Umbilical cord (tissue), 2 donors: Measurements from ENCODE around the gene GPC2. TPM values are rescaled to one million over a fixed set of nuclear protein-coding genes. Genes with fewer than 3 reads are reported as not detected.
"Not testable (repeated sequence)": the region's sequence is repeated elsewhere in the genome, so short reads cannot be mapped to it uniquely, and the experiment has no call there.

ENCODE experiments used
- DNase-seq: peaks from one replicate; pipeline ENCODE4 v3.0.0-alpha.2; 2015; ENCODE audit warnings: low spot score
- total RNA-seq: library from RNA; depleted of rRNA; stranded (reverse); fragments of >200 nt; gene quantifications from one replicate; pipeline ENCODE4 v1.2.3, GENCODE V29; 2014; ENCODE audit warnings: low replicate concordance; ENCODE audit not compliant: insufficient read depth

The GPC2 gene
- total RNA-seq, 1 donor from 2014 or later, result 0.72 TPM

DNA sequence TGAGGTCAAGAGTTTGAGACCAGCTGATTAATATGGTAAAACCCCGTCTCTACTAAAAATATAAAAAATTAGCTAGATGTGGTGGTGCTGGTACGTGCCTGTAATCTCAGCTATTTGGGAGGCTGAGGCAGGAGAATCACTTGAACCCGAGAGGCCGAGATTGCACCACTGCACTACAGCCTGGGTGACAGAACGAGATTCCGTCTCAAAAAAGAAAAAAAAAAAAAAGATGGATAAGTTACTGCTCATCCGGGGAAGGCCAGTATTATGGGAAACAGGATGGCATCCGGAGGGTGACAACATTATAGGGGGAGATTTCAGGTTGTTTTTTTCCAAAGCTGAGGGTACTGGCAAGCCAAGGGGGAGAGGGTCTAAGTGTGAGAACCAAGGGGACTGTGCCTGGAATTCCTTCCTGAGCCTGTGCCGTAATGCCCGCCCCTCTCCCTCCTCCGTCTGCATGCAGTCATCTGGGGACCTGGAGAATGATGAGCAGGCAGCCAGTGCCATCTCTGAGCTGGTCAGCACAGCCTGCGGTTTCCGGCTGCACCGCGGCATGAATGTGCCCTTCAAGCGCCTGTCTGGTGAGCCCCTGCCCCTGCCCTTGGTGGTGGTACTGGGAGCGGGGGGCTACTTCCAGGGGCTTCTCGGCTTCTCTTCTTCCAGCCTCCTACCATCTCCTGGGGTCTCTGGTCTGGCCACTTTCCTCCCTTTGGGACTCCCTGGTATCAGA, 24.1 kb downstream of the GPC2 start:
- DNase-seq, result no peak

DNA sequence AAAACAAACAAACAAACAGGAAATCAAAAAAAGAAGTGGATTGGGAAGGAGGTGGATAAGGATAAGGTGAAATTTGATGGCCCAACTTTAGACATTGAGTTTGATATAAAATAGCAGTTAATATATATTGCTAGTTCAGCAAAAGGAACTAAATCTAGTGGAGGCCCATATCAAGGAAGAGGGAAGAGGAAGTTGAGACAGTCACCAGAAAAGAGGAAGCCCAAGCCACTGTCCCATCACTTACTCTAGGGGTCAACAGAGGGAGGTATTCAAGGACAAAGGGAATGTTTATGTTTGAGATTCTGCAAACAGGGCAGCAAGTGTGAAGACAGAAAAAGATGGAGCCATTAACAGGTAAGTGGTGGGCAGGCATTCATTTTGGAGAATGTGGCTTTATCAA, 24.8 kb downstream of the GPC2 start:
- DNase-seq, result no peak

DNA sequence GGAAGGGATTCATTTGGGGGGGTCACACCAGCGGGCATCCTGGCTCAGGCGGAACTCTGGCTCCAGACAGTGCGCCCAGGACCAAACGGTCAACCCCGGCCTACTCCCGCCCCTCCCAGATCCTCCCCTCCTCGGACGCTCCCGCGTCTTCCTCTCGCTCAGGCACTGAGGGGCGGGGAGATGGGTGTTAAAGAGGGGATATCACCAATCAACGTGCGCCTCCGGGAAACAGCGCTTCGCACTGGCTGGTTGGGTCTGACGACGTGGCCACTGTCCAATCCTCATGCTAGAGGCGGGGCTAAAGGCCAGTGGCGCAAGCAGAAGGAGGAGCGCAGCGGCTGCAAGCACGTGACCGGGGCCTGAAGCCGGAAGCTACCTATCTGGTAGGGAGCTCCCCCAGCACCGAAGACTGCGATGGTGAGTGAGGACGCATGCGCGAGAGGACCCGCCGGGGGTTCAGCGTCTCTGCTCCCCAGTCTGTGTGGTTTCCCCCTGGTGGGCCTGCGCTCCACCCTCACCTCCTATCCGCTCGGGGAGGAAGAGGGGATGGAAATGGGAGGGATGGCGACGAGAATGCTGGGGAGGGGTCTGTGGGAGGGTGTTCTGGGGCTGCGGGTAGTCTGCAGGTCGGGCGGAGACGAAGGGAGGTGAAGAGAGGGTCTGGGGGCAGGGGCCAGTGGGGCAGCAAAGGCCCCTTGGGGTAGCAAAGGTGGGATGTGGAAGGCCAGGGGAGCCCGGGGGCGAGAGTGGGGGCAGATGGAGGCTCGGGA, 28.4 kb downstream of the GPC2 start, which contains the start of gene LAMTOR4:
Gene LAMTOR4, plus strand, starts transcription at position 360 of the 770 bp plus-strand sequence. Its CDS starts 55 bp downstream, at position 415.
- DNase-seq, result peak; percentile 100

DNA sequence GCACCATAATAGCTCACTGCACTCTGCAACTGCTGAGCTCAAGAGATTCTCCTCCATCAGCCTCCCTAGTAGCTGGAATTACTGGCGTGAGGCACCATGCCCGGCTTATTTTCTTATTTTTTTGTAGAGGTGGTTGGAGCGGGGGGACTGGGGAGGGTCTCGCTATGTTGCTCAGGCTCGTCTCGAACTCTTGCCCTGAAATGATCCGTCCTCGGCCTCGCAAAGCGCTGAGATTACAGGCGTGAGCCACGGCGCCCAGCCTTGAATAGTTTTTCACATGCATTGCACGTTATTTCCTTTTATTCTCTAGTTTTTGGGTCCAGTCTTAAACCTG, 29.0 kb downstream of the GPC2 start:
- DNase-seq, result no peak

DNA sequence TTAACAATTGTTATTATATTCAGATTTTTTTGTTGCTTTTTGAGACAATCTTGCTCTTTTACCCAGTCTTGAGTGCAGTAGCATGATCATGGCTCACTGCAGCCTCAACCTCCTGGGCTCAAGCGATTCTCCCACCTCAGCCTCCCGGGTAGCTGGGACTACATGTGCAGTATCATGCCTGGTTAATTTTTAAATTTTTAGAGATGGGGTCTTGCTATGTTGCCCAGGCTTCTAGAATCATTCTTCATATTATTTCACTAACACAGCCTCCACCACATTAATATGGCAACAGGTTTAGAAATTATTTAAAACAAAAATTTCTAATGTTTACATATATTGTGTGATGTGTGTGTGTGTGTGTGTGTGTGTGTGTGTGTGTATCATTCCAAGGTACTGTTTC, 29.9 kb downstream of the GPC2 start:
- no peak for DNase-seq

DNA sequence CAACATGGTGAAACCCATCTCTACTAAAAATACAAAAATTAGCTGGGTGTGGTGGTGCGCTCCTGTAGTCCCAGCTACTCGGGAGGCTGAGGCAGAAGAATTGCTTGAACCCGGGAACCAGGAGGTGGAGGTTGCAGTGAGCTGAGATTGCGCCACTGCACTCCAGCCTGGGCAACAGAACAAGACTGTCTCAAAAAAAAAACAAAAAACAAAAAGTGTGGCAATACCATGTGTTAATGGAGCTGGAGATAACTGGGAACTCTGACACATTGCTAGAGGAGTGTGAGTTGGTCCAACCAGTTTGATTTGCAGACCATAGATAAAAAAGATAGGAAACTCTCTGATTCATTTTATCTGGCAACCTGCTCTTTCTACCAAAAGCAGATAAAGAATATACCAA, 30.8 kb downstream of the GPC2 start:
- not testable (repeated sequence) for DNase-seq

DNA sequence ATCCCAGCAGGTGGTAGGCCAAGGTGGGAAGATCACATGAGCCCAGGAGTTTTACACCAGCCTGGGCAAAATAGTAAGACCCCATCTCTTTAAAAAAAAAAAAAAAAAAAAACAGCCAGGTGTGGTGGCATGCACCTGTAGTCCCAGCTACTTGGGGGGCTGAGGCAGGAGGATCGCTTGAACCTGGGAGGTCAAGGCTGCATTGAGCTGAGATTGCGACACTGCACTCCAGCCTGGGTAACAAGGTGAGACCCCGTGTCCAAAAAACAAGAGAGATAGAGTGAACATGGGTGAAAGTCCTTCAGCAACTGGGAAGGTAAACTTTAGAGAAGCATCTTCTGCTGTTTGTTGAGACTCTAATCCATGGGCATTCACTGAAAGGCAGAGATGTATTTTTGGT, 34.7 kb downstream of the GPC2 start:
- no peak for DNase-seq

DNA sequence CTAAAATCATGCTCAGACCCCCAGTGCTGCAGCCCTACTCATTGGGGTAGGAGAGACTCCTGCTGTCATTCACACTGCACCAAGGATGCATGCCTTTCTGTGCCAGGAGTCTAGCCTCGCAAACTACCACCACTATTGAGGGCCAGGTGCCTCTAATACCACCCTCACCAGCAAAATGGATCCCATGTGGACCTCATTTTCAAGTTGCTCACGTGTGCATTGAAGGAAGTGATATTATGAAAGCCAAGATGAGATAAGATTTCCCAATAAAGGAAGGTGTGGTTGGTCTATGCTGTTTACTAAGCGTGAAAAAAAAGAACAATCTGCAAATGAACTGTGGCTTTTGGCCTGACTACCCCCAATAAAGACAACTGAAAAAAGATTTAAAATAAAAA, 35.6 kb downstream of the GPC2 start:
- no peak for DNase-seq

DNA sequence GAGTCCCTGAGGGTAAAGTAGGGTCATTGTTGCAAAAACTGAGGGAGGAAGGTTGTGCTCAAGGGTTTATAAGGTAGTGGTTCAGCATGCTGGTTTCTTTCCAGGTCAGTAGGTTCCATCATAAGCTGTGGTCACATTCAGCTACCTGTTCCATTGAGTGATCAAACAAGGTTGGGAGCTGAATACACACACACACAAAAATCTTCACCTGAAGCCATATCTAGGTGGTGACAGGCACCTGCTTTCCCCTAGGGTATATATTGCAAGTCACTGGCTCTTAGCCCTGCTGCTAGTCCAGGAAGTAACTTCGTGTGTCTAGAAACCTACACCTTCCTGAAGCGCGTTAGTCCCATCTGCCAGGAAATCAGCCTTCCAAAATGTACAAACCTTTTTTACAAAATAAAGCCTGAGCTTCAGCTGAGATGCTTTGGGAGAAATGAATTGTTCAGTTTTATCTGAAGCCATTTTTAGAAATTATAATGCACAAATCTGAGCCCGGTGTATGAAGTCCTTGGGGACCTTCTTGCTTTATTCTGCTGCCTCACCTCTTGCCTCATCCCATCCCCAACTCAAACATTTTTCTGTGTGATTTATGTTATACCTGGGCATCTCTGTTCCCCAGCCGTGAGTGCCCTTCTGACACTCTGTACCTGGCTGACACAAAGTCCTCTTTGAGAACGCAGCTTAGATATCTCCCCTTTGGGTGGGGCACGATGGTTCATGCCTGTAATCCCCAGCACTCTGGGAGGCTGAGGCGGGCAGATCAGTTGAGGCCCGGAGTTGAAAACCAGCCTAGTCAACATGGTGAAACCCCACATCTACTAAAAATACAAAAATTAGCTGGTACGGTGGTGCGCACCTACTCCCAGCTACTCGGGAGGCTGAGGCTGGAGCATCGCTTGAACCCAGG, 39.1 kb downstream of the GPC2 start:
- no peak for DNase-seq

DNA sequence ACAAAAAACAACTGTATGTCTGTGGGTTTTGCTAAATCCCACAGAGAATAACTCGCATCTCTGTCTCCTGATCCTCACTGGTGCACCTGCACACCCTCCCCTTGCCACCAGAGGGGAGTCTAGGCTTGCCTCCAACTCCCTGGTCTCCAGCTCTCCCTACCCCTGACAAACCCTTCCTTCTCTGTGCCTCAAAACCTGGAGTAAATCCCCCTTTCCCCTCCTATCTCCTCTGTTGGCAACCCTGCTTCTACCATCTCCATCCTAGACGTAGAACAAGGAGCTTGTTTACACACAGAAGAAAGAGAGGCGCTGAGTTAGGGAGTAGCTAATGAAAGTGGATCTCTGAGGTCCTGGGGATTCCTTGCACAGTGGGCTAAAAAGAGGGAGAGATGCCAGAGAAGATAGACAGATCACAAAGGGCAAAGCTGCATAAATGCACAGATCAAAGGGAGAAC, 44.5 kb downstream of the GPC2 start:
- peak; percentile 75 for DNase-seq

DNA sequence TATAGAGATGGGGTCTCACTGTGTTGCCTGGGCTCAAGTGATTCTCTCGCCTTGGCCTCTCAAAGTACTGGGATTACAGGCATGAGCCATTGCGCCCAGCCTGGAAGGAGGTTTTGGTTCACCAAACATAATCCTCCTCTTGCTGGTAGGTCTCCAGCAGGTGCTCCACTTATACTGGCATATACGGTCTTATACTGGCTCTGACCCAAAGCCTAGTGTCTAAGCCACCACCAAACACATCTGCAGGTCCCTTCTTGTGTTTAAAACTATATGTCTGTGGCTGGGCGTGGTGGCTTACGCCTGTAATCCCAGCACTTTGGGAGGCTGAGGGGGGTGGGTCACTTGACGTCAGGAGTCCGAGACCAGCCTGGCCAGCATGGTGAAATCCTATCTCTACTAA, 45.1 kb downstream of the GPC2 start:
- no peak for DNase-seq

DNA sequence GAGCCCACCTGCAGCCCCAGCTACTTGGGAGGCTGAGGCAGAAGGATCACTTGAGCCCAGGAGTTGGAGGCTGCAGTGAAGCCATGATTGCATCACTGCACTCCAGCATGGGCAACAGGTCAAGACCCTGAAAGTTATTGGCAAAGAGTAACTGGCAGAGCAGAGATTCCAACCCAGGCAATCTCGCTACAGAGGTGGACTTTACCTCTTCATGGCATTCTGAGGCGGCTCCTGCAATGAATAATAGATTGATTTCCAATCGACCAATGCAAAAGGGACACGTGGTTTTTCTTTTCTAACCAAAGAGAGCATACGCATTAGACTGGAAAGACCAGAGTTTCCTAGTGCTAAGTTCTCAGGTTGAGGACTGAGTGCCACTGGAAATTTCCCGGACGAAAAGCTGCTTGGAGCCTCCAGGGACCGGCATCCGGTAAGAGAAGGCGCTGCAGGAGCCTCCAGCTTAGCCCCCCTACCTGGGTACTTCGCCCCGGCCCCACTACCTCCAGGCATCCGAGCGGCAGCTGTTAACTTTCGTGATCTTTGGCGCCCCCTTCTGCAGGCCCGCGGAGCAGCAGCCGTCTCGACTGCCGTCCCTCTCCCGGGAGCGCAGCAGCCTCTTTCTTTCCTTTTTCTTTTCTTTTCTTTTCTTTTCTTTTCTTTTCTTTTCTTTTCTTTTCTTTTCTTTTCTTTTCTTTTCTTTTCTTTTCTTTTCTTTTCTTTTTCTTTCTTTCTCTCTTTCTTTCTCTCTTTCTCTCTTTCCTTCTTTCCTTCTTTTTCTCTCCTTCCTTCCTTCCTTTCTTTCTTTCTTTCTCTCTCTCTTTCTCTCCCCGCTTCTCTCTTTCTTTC, 46.4 kb downstream of the GPC2 start:
- peak; percentile 64 for DNase-seq

DNA sequence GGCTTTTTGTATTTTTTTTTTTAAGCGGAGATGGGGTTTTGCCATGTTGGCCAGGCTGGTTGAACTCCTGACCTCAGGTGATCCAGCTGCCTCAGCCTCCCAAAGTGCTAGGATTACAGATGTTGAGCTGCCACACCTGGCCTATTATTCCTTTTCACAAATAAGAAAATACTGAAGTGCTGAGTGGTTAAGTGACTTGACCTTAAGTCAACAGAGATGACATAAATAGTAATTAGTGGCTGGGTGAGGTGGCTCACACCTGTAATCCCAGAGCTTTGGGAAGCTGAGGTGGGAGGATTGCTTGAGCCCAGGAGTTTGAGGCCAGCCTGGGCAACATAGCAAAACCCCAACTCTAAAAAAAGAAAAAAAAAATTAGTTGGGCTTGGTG, 47.0 kb downstream of the GPC2 start:
- DNase-seq, result not testable (repeated sequence)

DNA sequence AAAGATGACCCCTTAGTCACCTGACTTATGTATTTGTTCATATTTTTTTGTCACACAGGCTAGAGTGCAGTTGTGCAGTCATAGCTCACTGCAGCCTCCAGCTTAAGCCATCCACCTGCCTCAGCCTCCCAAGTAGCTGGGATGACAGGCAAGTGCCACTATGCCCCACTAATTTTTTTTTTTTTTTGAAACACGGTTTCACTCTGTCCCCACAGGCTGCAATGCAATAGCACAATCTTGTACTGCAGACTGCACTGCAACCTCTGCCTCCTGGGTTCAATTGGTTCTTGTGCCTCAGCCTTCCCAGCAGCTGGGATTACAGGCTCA, 48.6 kb downstream of the GPC2 start:
- DNase-seq, result no peak

DNA sequence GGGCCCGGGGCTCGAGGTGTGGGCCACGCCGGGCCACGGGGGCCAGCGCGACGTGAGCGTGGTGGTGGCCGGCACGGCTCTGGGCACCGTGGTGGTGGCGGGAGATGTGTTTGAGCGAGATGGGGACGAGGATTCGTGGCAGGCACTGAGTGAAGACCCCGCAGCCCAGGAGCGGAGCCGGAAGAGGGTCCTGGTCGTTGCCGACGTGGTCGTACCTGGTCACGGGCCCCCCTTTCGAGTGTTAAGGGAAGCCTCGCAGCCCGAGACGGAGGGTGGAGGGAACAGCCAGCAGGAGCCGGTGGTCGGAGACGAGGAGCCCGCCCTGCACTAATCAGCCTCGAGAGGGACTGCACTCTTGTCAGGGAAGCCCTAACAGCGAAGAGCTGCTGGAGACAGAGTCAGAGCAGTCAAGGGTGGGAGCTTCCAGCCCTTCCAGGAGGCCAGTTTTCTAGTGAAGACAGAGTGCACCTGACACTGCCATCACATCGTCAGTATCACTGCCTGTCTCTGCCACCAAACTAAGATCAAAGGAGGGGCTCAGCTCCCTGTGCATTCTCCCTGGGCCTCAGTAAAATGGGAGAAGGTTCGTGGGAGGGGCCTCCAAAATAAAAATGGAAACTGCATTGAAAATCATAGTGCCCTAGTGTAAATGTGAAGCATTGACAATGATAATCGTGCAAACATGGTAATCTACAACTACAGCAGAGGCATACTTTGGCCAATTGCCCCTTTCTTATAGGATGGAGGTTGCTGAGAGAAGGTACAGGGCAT, 49.1 kb downstream of the GPC2 start:
- peak; percentile 41 for DNase-seq

DNA sequence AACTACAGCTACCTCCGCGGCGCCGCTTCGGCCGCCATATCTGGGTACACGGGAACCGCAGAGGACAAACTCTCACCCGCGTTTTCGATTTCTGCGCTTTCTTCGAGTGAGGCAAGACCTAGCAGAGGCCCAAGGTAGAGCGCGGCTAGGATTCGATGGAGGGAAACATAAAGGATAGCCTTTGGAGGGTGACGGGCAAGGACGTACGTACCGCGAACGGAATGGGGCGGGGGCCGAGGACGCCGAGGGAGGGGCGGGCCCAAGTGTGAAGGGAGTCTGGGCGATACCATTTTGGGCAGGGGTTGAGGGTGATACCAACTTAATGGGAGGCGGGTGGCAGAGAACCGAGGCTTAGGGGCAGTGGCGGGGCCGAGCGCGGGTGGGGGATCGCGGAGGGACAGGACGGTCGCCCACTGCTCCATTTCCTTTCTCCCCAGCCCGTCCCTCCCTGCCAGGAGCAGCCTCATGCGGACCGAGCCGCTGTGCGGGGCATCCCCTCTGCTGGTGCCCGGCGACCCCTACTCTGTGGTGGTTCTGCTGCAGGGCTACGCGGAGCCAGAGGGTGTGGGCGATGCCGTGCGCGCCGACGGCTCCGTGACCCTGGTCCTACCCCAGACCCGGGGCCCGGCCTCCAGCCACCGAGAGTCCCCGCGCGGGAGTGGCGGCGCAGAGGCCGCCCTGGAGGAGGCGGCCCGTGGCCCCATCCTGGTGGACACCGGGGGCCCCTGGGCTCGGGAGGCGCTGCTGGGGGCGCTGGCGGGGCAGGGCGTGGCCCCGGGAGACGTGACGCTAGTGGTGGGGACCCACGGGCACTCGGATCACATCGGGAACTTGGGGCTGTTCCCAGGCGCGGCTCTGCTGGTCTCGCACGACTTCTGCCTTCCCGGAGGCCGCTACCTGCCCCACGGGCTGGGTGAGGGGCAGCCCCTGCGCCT, 50.0 kb downstream of the GPC2 start, which contains the start of gene MBLAC1:
Gene MBLAC1, plus strand, starts transcription at position 37 of the 935 bp plus-strand sequence. Its CDS starts 429 bp downstream, at position 466.
- DNase-seq, result peak; percentile 96

DNA sequence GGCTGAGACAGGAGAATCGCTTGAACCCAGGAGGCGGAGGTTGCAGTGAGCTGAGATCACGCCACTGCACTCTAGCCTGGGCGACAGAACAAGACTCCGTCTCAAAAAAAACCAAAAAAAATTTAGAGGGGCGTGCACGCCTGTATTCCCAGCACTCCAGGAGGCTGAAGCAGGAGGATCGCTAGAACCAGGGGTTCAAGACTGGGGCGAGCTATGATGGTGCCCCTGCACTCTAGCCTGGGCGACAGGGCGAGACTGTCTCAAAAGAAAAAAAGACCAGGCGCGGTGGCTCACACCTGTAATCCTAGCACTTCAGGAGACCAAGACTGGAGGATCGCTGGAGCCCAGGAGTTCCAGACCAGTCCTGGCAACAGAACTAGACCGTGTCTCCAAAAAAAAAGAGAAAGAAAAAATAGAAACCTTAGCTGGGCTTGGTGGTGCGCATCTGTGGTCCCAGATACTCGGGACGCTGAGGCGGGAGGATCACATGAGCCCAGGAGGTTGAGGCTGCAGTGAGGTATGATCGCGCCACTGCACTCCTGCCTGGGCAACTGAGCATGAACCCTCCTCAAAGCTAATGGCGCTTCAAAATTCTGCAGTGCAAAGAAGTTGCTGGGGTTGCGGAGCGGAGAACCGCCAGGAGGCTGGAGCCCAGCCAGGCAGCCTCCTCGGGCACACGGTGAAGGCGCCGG, 50.8 kb downstream of the GPC2 start:
- DNase-seq, result no peak
